Activated T-cell treated with anti-CD3 and anti-CD28 coated beads, Interleukin-2, amount 50 U/mL, for 72 hours (primary cell): ENCODE measurements around the gene MCF2L. TPM values are rescaled to one million over a fixed set of nuclear protein-coding genes. Genes with fewer than 3 reads are reported as not detected.

Experiments used
- ATAC-seq, 2 donors: fragments of 150-1000 bp; cut with Tn5 transposase; replicated peaks in 1 of 2; 2 replicates each; pipeline ENCODE4 v1.10.0; 2021; ENCODE audit warnings: moderate library complexity in 2 of 2, mild to moderate bottlenecking in 1 of 2
- DNase-seq, 2 donors: peaks; one replicate each; pipeline ENCODE4 v3.0.0; 2021 to 2022; ENCODE audit warnings: mixed read lengths in 1 of 2
- H3K27ac Mint-ChIP-seq: one replicate; pipeline ENCODE4 v1.8.0; 2022; ENCODE audit warnings: mild to moderate bottlenecking, moderate library complexity, mixed read lengths
- H3K27me3 Mint-ChIP-seq: one replicate; pipeline ENCODE4 v1.8.0; 2022; ENCODE audit warnings: low read depth, mixed read lengths
- H3K36me3 Mint-ChIP-seq, 2 donors: one replicate each; pipeline ENCODE4 v1.8.0; 2022; ENCODE audit warnings: mixed read lengths in 2 of 2, mild to moderate bottlenecking in 1 of 2; ENCODE audit not compliant: insufficient read depth in 2 of 2
- H3K4me1 Mint-ChIP-seq: one replicate; pipeline ENCODE4 v1.8.0; 2022; ENCODE audit warnings: low read depth, mixed read lengths
- H3K4me3 Mint-ChIP-seq, 2 donors: one replicate each; pipeline ENCODE4 v1.8.0; 2022; ENCODE audit warnings: mild to moderate bottlenecking in 2 of 2, mixed read lengths in 2 of 2, moderate library complexity in 2 of 2
- H3K9me3 Mint-ChIP-seq, 2 donors: one replicate each; pipeline ENCODE4 v1.8.0; 2022; ENCODE audit warnings: mixed read lengths in 2 of 2
- total RNA-seq, 2 donors: library from RNA; stranded (reverse); gene quantifications; one replicate each; pipeline ENCODE4 v1.2.3, GENCODE V29; 2022

MCF2L gene
- total RNA-seq, 2 donors from 2014 or later: 9.6 to 11.8 TPM

GRCh38 chr13:113017506-113018215 lies 48.6 kb downstream of the MCF2L start:
- H3K9me3 Mint-ChIP-seq: no peaks in the 10 kb centered on the region
- no peak overlapping the region for H3K4me3 Mint-ChIP-seq
- H3K4me1 Mint-ChIP-seq: peaks cover under 1% of the 10 kb centered on the region
- DNase-seq: no peak
- no peak overlapping the region for H3K27ac Mint-ChIP-seq
- H3K36me3 Mint-ChIP-seq: no peaks in the 10 kb centered on the region
- ATAC-seq: no peak
- no peaks in the 10 kb centered on the region for H3K27me3 Mint-ChIP-seq

GRCh38 chr13:113018676-113019465 lies 49.9 kb downstream of the MCF2L start:
- no peak for ATAC-seq
- Mint-ChIP-seq H3K9me3 (no peaks in the 10 kb centered on the region), H3K27ac (no peak overlapping the region), H3K4me3 (no peak overlapping the region), H3K36me3 (no peaks in the 10 kb centered on the region), H3K27me3 (no peaks in the 10 kb centered on the region), H3K4me1 (peaks cover 5% of the 10 kb centered on the region)
- no peak for DNase-seq

GRCh38 chr13:113020323-113021080 lies 51.5 kb downstream of the MCF2L start:
- no peak overlapping the region for H3K27ac Mint-ChIP-seq
- DNase-seq (no peak), ATAC-seq (no peak)
- no peak overlapping the region for H3K4me3 Mint-ChIP-seq
- H3K27me3 Mint-ChIP-seq: no peaks in the 10 kb centered on the region
- H3K4me1 Mint-ChIP-seq: peaks cover 5% of the 10 kb centered on the region
- H3K9me3 Mint-ChIP-seq: no peaks in the 10 kb centered on the region
- no peaks in the 10 kb centered on the region for H3K36me3 Mint-ChIP-seq

GRCh38 chr13:113021391-113021790 lies 52.4 kb downstream of the MCF2L start:
- Mint-ChIP-seq H3K4me1 (peaks cover 5% of the 10 kb centered on the region), H3K4me3 (no peak overlapping the region), H3K27me3 (no peaks in the 10 kb centered on the region), H3K9me3 (no peaks in the 10 kb centered on the region), H3K27ac (no peak overlapping the region), H3K36me3 (no peaks in the 10 kb centered on the region)
- ATAC-seq: no peak
- no peak for DNase-seq

- Mint-ChIP-seq H3K27ac (no peak overlapping the region), H3K27me3 (no peaks in the 10 kb centered on the region), H3K4me1 (peaks cover 5% of the 10 kb centered on the region), H3K9me3 (no peaks in the 10 kb centered on the region), H3K4me3 (no peak overlapping the region), H3K36me3 (no peaks in the 10 kb centered on the region)
- ATAC-seq (no peak), DNase-seq (no peak)
These were observed 52.8 kb downstream of the MCF2L start for GRCh38 chr13:113021811-113022210.

- no peak overlapping the region for H3K4me3 Mint-ChIP-seq
- peaks cover 5% of the 10 kb centered on the region for H3K4me1 Mint-ChIP-seq
- no peaks in the 10 kb centered on the region for H3K36me3 Mint-ChIP-seq
- H3K27me3 Mint-ChIP-seq: no peaks in the 10 kb centered on the region
- no peak overlapping the region for H3K27ac Mint-ChIP-seq
- DNase-seq: no peak
- no peak for ATAC-seq
- no peaks in the 10 kb centered on the region for H3K9me3 Mint-ChIP-seq
These were observed 53.4 kb downstream of the MCF2L start for GRCh38 chr13:113022391-113022744.

GRCh38 chr13:113022745-113023574 lies 53.9 kb downstream of the MCF2L start:
- DNase-seq (no peak), ATAC-seq (no peak)
- H3K36me3 Mint-ChIP-seq: no peaks in the 10 kb centered on the region
- H3K27ac Mint-ChIP-seq: no peak overlapping the region
- H3K27me3 Mint-ChIP-seq: no peaks in the 10 kb centered on the region
- H3K4me3 Mint-ChIP-seq: no peak overlapping the region
- H3K9me3 Mint-ChIP-seq: no peaks in the 10 kb centered on the region
- H3K4me1 Mint-ChIP-seq: peaks cover 5% of the 10 kb centered on the region

GRCh38 chr13:113023694-113024430 lies 54.8 kb downstream of the MCF2L start:
- H3K4me1 Mint-ChIP-seq: peaks cover 5% of the 10 kb centered on the region
- no peak for DNase-seq
- no peaks in the 10 kb centered on the region for H3K9me3 Mint-ChIP-seq
- H3K27ac Mint-ChIP-seq: no peak overlapping the region
- no peak overlapping the region for H3K4me3 Mint-ChIP-seq
- no peaks in the 10 kb centered on the region for H3K36me3 Mint-ChIP-seq
- no peak for ATAC-seq
- no peaks in the 10 kb centered on the region for H3K27me3 Mint-ChIP-seq

- Mint-ChIP-seq H3K4me1 (peaks cover 5% of the 10 kb centered on the region), H3K9me3 (no peaks in the 10 kb centered on the region), H3K27me3 (no peaks in the 10 kb centered on the region), H3K4me3 (no peak overlapping the region), H3K27ac (no peak overlapping the region), H3K36me3 (no peaks in the 10 kb centered on the region)
- DNase-seq (no peak), ATAC-seq (no peak)
These were observed 55.5 kb downstream of the MCF2L start for GRCh38 chr13:113024466-113024865.

- Mint-ChIP-seq H3K9me3 (no peaks in the 10 kb centered on the region), H3K27me3 (no peaks in the 10 kb centered on the region), H3K36me3 (no peaks in the 10 kb centered on the region), H3K27ac (no peak overlapping the region), H3K4me3 (no peak overlapping the region), H3K4me1 (peaks cover 5% of the 10 kb centered on the region)
- DNase-seq: no peak
- no peak for ATAC-seq
These were observed 57.4 kb downstream of the MCF2L start for GRCh38 chr13:113026391-113026910.

- Mint-ChIP-seq H3K9me3 (no peaks in the 10 kb centered on the region), H3K27ac (no peak overlapping the region)
- no peak for ATAC-seq
These were observed 58.1 kb downstream of the MCF2L start for GRCh38 chr13:113027095-113027494.

GRCh38 chr13:113027566-113027965 lies 58.6 kb downstream of the MCF2L start:
- H3K27me3 Mint-ChIP-seq: no peaks in the 10 kb centered on the region
- no peak overlapping the region for H3K4me3 Mint-ChIP-seq
- H3K9me3 Mint-ChIP-seq: no peaks in the 10 kb centered on the region
- ATAC-seq (no peak), DNase-seq (no peak)
- H3K36me3 Mint-ChIP-seq: no peaks in the 10 kb centered on the region
- peaks cover 5% of the 10 kb centered on the region for H3K4me1 Mint-ChIP-seq
- H3K27ac Mint-ChIP-seq: no peak overlapping the region

More at GRCh38 chr13:113027095-113027494, 58.1 kb downstream of the MCF2L start:
- no peak for DNase-seq
- H3K4me1 Mint-ChIP-seq: peaks cover 5% of the 10 kb centered on the region
- H3K36me3 Mint-ChIP-seq: no peaks in the 10 kb centered on the region
- H3K4me3 Mint-ChIP-seq: no peak overlapping the region
- H3K27me3 Mint-ChIP-seq: no peaks in the 10 kb centered on the region
